Prostate gland (tissue), 2 donors: ENCODE data around the gene ADCYAP1. TPM values are rescaled to one million over a fixed set of nuclear protein-coding genes. Genes with fewer than 3 reads are reported as not detected.

Experiments
- DNase-seq: peaks from one replicate; pipeline ENCODE4 v3.0.0-alpha.2; 2019; ENCODE audit warnings: low spot score
- H3K27ac ChIP-seq, 2 donors: fragments of 200-600 bp; sonication (generic); 2 replicates each; pipeline ENCODE4 v1.5.1; 2017 to 2019
- H3K27me3 ChIP-seq: fragments of 200-600 bp; sonication (generic); replicated peaks from 2 replicates; pipeline ENCODE4 v1.5.1; 2019; ENCODE audit not compliant: insufficient read depth
- H3K36me3 ChIP-seq, 2 donors: fragments of 200-600 bp; sonication (generic); 1 replicate in 1 of 2; 2 replicates in 1 of 2; pipeline versions ENCODE4 v1.5.1 to v1.8.1; 2017 to 2019
- H3K4me1 ChIP-seq: fragments of 200-600 bp; sonication (generic); replicated peaks from 2 replicates; pipeline ENCODE4 v1.5.1; 2019
- H3K4me3 ChIP-seq, 2 donors: fragments of 200-600 bp; sonication (generic); 2 replicates each; pipeline ENCODE4 v1.5.1; 2017 to 2019
- H3K9me3 ChIP-seq: fragments of 200-600 bp; sonication (generic); 2 replicates; pipeline ENCODE4 v1.5.1; 2017
- CTCF ChIP-seq, 4 experiments: fragments of 200-600 bp in 2 of 4; fragments of 450-650 bp in 2 of 4; sonication (generic) in 2 of 4; IDR thresholded peaks; 1 replicate in 3 of 4; 2 replicates in 1 of 4; pipeline ENCODE4 v1.5.1; 2016 to 2019; ENCODE audit warnings: antibody characterized with exemption in 4 of 4, mild to moderate bottlenecking in 2 of 4, moderate library complexity in 2 of 4
- POLR2A ChIP-seq: fragments of 450-650 bp; IDR thresholded peaks from one replicate; pipeline ENCODE4 v1.6.1; 2016; ENCODE audit warnings: antibody characterized with exemption, mild to moderate bottlenecking
- POLR2AphosphoS5 ChIP-seq: sonication (generic); formaldehyde crosslinking; IDR thresholded peaks from one replicate; pipeline ENCODE4 v1.6.1; 2017; ENCODE audit warnings: antibody characterized with exemption
- WGBS: methylation state at CpG from one replicate; pipeline ENCODE4 v1.1.5; 2018; 5-methylcytosine and 5-hydroxymethylcytosine counted together
- intact Hi-C: fragments of 100-400 bp; cut with DNase I; formaldehyde crosslinking; loops from one replicate; pipeline ENCODE4 v1.14.2; 2022
- total RNA-seq, 2 donors: library from RNA; depleted of rRNA; stranded (reverse); fragments of >200 nt; gene quantifications; one replicate each; pipeline ENCODE4 v1.1.0, GENCODE V29; 2016

The ADCYAP1 gene
- total RNA-seq, 2 donors from 2014 or later, result 2.2 to 2.7 TPM

- intact Hi-C loops, result no loop called here
- no peaks in the 10 kb centered on the region for H3K4me1 ChIP-seq
- H3K4me3 ChIP-seq, result no peak overlapping the region
- H3K27ac ChIP-seq, result no peak overlapping the region
- WGBS, result 51% methylated on average over 8 of the region's 8 CpGs
- no peaks in the 10 kb centered on the region for H3K9me3 ChIP-seq
- no peak for DNase-seq
- H3K36me3 ChIP-seq, result no peaks in the 10 kb centered on the region
- TF ChIP-seq POLR2AphosphoS5 (no peak), CTCF (IDR thresholded peaks at IDR 0.05) (no peak), POLR2A (no peak)
- no peaks in the 10 kb centered on the region for H3K27me3 ChIP-seq
These were observed 30.0 kb downstream of the ADCYAP1 start for GRCh38 chr18:934518-935133.

- Histone ChIP-seq H3K27ac (no peak overlapping the region), H3K4me3 (no peak overlapping the region), H3K27me3 (no peaks in the 10 kb centered on the region), H3K4me1 (no peaks in the 10 kb centered on the region), H3K9me3 (no peaks in the 10 kb centered on the region), H3K36me3 (no peaks in the 10 kb centered on the region)
- no peak for DNase-seq
- intact Hi-C loops, result no loop called here
- TF ChIP-seq CTCF (IDR thresholded peaks at IDR 0.05), result no peak
- no peak for TF ChIP-seq POLR2A
- no peak for TF ChIP-seq POLR2AphosphoS5
- 70% methylated on average over 6 of the region's 6 CpGs for whole genome bisulfite sequencing
These were observed 32.3 kb downstream of the ADCYAP1 start for GRCh38 chr18:936941-937340.

GRCh38 chr18:939166-939565 is 34.5 kb downstream of the ADCYAP1 start:
- TF ChIP-seq POLR2AphosphoS5 (no peak), POLR2A (no peak), CTCF (IDR thresholded peaks at IDR 0.05) (no peak)
- intact Hi-C loops, result no loop called here
- 44% methylated on average over 4 of the region's 4 CpGs for WGBS
- H3K9me3 ChIP-seq, result no peaks in the 10 kb centered on the region
- no peaks in the 10 kb centered on the region for H3K36me3 ChIP-seq
- H3K27ac ChIP-seq, result no peak overlapping the region
- no peak overlapping the region for H3K4me3 ChIP-seq
- no peak for DNase-seq
- no peaks in the 10 kb centered on the region for H3K4me1 ChIP-seq
- no peaks in the 10 kb centered on the region for H3K27me3 ChIP-seq

- no peaks in the 10 kb centered on the region for H3K36me3 ChIP-seq
- H3K4me3 ChIP-seq, result no peak overlapping the region
- H3K4me1 ChIP-seq, result no peaks in the 10 kb centered on the region
- no peaks in the 10 kb centered on the region for H3K9me3 ChIP-seq
- H3K27ac ChIP-seq, result no peak overlapping the region
- intact Hi-C loops, result no loop called here
- WGBS, result 87% methylated on average over 4 of the region's 4 CpGs
- TF ChIP-seq POLR2A, result no peak
- TF ChIP-seq CTCF (IDR thresholded peaks at IDR 0.05), result no peak
- no peak for TF ChIP-seq POLR2AphosphoS5
- H3K27me3 ChIP-seq, result no peaks in the 10 kb centered on the region
- no peak for DNase-seq
These were observed 35.3 kb downstream of the ADCYAP1 start for GRCh38 chr18:939958-940357.

GRCh38 chr18:941331-941730 is 36.7 kb downstream of the ADCYAP1 start:
- 85% methylated on average over 2 of the region's 2 CpGs for WGBS
- intact Hi-C loops, result no loop called here
- Histone ChIP-seq H3K9me3 (no peaks in the 10 kb centered on the region), H3K36me3 (no peaks in the 10 kb centered on the region), H3K27ac (no peak overlapping the region), H3K4me3 (no peak overlapping the region), H3K27me3 (no peaks in the 10 kb centered on the region), H3K4me1 (no peaks in the 10 kb centered on the region)
- DNase-seq, result no peak
- TF ChIP-seq POLR2A, result no peak
- TF ChIP-seq POLR2AphosphoS5, result no peak
- TF ChIP-seq CTCF (IDR thresholded peaks at IDR 0.05), result no peak
